ENCODE measurements around the gene METRN. TPM values are rescaled to one million over a fixed set of nuclear protein-coding genes. Genes with fewer than 3 reads are reported as not detected.
A peak's percentile ranks its signal among the peaks of the same experiment; 100 is the strongest.

The METRN gene
- total and polyA plus RNA-seq, 2 of the 4 experiments (the other 2 are of a cell fraction) = 6.1 to 48.2 TPM

DNA sequence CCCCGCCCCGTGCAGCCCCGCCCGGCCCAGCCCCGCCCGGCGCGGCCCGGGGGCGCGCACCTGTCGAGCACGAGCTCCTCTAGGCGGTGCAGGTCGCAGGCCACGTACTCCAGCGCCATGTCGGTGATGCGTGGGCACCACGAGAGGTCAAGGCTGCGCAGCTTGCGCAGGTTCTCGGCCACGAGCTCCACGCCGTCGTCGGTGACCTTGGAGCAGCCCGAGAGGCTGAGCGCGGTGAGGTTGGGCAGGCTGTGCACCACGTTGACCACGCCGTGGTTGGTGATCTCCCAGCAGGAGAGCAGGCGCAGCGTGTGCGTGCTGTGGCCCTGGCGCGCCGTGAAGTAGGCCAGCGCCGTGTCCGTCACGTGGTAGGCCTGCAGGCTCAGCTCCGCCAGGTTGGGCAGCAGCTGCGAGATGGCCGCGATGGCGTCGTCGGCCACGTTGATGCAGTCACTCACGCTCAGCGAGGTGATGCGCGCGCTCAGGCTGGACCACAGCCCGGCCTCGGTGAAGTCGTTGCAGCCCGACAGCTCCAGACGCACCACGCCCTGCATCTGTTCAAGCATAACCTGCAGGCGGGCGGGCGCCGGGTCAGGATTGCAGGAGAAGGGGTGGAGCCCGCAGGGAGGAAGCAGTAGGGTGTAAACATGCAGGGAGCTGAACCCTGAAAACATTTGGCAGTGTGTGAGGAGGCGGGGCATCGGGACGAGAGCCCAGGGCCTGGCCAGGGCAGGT, 19.4 kb upstream of the METRN start:
- no peak overlapping the region for H2BK15ac ChIP-seq (ENCODE audit: low read depth, low read length)
- H3K9me1 ChIP-seq (ENCODE audit: insufficient read depth, low read length) = peaks cover 4% of the 10 kb centered on the region; the same call in 1 of the 2 replicates
- H4K5ac ChIP-seq (ENCODE audit: low read depth, low read length) = no peak overlapping the region
- no peak overlapping the region for H4K91ac ChIP-seq (ENCODE audit: insufficient read depth, low read depth, low read length)
- no peak overlapping the region for H3K4ac ChIP-seq (ENCODE audit: low read depth, low read length)
- H2BK20ac ChIP-seq (ENCODE audit: low read depth, low read length) = no peak overlapping the region
- H3K56ac ChIP-seq (ENCODE audit: extremely low read depth, insufficient read depth, low read length) = no peak overlapping the region
- intact Hi-C loops (cut with micrococcal nuclease) = no loop called here
- ATAC-seq (ENCODE audit: low read depth) (peak; percentile 36), DNase-seq (no peak)
- peaks cover 4% of the 10 kb centered on the region for H4K20me1 ChIP-seq (ENCODE audit: insufficient read depth, low read length)
- H3K36me3 ChIP-seq (ENCODE audit: control insufficient read depth, insufficient read depth, low read length) = no peaks in the 10 kb centered on the region
- peaks cover 62% of the 10 kb centered on the region for H3K27me3 ChIP-seq (ENCODE audit: control insufficient read depth, insufficient read depth, low read length)
- BruUV-seq (replicated peaks) = no TSS peak
- H3K9me3 ChIP-seq (ENCODE audit: control insufficient read depth, insufficient read depth, low read length) = no peaks in the 10 kb centered on the region; the same call in 1 of the 2 replicates
- peak overlapping the region; percentile 78 for H2AFZ ChIP-seq (replicated peaks; ENCODE audit: low read length, poor library complexity)
- H3K4me1 ChIP-seq (ENCODE audit: control insufficient read depth, insufficient read depth, low read length) = peaks cover 3% of the 10 kb centered on the region; the same call in 1 of the 2 replicates
- no peak overlapping the region for H2AK9ac ChIP-seq (replicated peaks; ENCODE audit: low read depth, low read length, poor library complexity)
- H3K23ac ChIP-seq (ENCODE audit: low read depth, low read length) = no peak overlapping the region
- in situ Hi-C loops (cut with MboI; ENCODE audit: low sequenced_read_pairs) = no loop called here
- H2BK120ac ChIP-seq (ENCODE audit: low read depth, low read length) = no peak overlapping the region
- POLR2A ChIA-PET (ENCODE audit: unreplicated experiment) = no interaction called here
- no peaks in the 10 kb centered on the region for H3K79me1 ChIP-seq (ENCODE audit: low read depth in 1 of 2, low read length in 2 of 2)
- no peak overlapping the region for H4K8ac ChIP-seq (ENCODE audit: low read depth in 2 of 2, low read length in 2 of 2)
- no peak overlapping the region for H3K4me3 ChIP-seq (ENCODE audit: insufficient read depth, low read depth, low read length)
- H3K9ac ChIP-seq (ENCODE audit: low read depth, low read length) = no peak overlapping the region
- H3K14ac ChIP-seq (replicated peaks; ENCODE audit: low read depth, low read length) = no peak overlapping the region
- H3K4me2 ChIP-seq (ENCODE audit: low read depth, low read length) = 0 out of 2 replicates have a peak overlapping the region, but pooled peaks have one; percentile 22
- H2AK5ac ChIP-seq (ENCODE audit: low read depth, low read length) = no peak overlapping the region
- H3K18ac ChIP-seq (ENCODE audit: low read depth, low read length) = no peak overlapping the region
- H2BK5ac ChIP-seq (ENCODE audit: low read depth, low read length, poor library complexity, severe bottlenecking) = no peak overlapping the region
- no peak overlapping the region for H3K27ac ChIP-seq (ENCODE audit: insufficient read depth, low read length)
- TF ChIP-seq, protein P1, sequence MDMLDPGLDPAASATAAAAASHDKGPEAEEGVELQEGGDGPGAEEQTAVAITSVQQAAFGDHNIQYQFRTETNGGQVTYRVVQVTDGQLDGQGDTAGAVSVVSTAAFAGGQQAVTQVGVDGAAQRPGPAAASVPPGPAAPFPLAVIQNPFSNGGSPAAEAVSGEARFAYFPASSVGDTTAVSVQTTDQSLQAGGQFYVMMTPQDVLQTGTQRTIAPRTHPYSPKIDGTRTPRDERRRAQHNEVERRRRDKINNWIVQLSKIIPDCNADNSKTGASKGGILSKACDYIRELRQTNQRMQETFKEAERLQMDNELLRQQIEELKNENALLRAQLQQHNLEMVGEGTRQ (IDR thresholded peaks at IDR 0.05; ENCODE audit: low read depth, low read length) = peak; percentile 58; the same call in 1 of the 2 replicates
- TF ChIP-seq RCOR1 (IDR thresholded peaks at IDR 0.05; ENCODE audit: insufficient replicate concordance, low read length) = no peak
- CTCF ChIA-PET = no interaction called here
- WGBS, 2 experiments (ENCODE audit: extremely low coverage in 2 of 2, insufficient read length in 1 of 2) = 3% methylated on average over 55 of the region's 71 CpGs; no CpG with 5 or more reads in 1 of the 2 experiments
- dilution Hi-C loops (cut with HindIII; ENCODE audit: low sequenced_read_pairs, unreplicated experiment) = no loop called here
